GM18502 (cell line): ENCODE results near the gene HOXA4.

Experiments used
- ATAC-seq: cut with Tn5 transposase; IDR thresholded peaks from one replicate; pipeline ENCODE4 v1.9.1; 2021; ENCODE audit warnings: mild to moderate bottlenecking; ENCODE audit not compliant: unreplicated experiment, poor library complexity

The HOXA4 gene

DNA sequence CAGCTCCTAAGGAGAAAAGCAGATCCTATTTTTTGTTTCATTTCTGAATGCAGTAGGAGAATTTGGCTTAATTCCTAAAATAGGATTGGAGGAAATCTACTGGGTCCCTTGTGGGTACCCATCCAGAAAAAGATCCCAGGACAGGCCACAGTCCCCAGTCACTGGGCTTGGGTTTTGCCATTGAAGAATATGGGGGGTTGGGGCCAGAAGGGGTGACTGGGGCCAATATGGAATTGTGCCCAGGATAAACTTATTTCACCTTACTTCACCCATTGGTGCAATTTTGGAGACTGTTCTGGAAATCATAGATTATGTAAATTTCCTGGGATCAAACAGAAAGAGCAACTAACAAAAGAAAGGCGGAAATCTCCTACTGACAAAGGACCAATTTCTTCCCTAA lies 7.9 kb upstream of the HOXA4 start:
- ATAC-seq, result no peak

DNA sequence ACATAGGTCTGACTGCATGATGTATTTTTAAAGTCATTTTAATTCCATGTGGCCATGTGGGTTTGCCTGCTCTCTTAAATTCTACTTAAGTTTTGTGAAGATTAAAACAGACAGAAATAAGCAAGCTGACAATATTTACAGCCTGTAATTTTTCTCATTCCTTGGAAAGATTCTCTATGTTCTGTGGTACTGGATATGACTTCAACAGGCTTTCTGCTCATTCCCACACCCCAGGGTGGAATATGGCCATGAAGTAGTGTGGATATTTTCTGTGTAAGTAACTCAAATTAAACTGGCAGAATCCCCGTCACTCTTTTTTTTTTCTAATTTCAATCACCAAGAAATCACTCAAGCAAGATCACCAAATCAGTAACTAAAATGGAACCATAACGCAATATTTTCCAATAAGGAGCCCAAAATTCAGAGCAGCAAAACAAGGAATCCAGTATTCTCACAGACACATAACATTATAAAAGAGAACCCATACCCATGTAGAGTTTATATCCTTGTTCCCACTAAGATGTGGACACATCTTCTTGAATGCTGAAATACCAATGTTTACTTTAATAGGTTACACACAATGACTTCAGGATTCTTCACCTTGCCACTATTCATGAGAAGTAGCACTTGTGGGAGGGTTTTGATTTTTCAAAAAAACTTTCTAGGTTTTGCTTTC lies 7.2 kb upstream of the HOXA4 start:
- ATAC-seq, result no peak

GRCh38 chr7:27134392-27134791 lies 3.8 kb upstream of the HOXA4 start:
- ATAC-seq, result no peak

DNA sequence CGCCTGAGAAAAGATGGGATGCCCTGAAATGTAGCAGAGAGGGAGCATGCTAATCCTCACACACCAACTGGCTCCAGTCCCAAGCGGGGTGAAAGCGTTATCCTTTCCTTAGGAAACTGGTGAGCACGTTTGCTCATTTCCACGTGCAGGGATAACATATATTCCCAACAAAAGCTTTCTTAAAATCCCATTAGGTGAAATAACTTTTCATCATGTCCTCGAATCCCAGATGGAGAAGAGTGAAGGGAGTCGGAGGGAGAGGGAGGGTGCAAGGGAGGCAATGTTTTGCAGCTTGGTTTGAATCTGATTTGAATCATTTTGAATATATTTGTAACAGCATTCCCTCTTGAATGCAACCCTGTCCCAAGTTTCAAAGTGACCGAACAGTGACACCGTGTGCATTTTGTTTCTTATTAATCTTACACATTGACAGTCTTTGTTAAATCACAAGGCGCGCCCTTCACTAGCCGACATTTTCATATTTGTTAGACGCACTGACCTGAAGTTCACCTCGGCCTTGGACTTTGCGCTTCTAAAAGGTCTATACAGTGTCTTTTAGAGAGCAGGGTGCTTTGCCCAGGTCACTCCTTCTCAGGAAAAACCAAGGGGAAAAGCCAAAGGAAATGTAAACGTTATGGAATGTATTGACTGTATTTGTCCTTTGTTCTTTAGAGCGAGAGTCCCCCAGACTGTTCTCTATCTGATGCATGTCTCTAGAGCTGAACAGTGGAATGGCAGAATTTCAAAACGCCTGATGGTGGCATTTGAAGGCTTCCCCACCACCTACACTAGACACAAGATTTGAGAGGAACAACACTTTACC lies 3.1 kb upstream of the HOXA4 start:
- ATAC-seq, result no peak

DNA sequence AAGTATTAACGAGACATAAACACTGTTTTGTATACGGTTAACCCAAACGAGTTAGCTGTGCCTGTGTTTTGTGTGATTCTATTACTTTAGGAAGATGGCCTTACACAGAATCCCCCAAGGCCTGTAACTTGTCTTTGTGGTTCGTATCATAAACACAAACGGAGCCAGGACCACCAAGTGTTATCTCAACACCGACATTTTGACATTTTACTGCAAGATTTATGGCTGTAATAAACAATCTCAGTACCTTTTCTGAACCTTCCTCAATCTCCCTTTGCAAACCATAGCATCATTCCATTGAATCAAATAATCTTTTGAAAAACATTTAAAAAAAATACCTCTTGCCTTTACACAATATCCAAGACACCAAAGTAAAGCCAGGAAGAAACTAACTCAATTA lies 2.4 kb upstream of the HOXA4 start:
- no peak for ATAC-seq

- no peak for ATAC-seq
Measured at GRCh38 chr7:27132214-27132613, 1.7 kb upstream of the HOXA4 start.

GRCh38 chr7:27131390-27131819 lies 848 bp upstream of the HOXA4 start:
- no peak for ATAC-seq

- no peak for ATAC-seq
Measured at GRCh38 chr7:27129729-27130539, 623 bp downstream of the HOXA4 start.

DNA sequence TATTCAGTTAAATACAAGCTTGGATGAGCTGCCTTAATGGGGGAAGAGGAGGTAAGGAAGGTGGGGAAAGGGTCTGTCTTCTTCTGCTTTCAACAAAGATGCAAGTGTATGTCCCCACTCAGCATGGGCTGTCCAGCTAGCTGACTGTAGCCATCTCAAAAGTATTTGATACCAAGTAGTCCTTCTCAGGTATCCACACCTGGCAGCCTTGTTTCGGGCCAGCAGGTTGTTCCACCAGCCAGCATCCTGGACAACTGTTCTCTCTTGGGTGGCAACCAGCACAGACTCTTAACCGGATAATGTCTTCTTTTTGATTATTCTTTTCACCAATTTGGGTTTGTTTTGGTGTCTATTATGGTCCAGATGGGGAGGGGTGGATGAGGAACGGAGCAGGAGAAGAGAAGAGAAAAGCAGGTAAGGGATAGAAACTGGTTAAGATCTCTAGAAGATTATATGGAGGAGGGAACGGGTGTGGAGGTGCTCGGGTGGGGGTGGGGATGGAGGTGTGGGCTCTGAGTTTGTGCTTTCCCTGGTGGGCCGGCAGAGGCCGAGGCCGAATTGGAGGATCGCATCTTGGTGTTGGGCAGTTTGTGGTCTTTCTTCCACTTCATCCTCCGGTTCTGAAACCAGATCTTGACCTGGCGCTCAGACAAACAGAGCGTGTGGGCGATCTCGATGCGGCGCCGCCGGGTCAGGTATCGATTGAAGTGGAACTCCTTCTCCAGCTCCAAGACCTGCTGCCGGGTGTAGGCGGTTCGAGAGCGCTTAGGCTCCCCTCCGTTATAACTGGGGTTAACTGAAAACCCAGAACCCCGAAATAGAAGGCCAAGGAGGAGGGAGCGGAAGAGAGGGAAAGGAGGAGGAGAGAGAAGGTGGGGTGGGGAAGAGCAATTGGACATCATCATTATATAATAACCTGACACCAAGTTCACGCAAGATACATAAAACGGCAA lies 1.5 kb downstream of the HOXA4 start:
- no peak for ATAC-seq

GRCh38 chr7:27128034-27128433 lies 2.5 kb downstream of the HOXA4 start:
- ATAC-seq, result no peak

DNA sequence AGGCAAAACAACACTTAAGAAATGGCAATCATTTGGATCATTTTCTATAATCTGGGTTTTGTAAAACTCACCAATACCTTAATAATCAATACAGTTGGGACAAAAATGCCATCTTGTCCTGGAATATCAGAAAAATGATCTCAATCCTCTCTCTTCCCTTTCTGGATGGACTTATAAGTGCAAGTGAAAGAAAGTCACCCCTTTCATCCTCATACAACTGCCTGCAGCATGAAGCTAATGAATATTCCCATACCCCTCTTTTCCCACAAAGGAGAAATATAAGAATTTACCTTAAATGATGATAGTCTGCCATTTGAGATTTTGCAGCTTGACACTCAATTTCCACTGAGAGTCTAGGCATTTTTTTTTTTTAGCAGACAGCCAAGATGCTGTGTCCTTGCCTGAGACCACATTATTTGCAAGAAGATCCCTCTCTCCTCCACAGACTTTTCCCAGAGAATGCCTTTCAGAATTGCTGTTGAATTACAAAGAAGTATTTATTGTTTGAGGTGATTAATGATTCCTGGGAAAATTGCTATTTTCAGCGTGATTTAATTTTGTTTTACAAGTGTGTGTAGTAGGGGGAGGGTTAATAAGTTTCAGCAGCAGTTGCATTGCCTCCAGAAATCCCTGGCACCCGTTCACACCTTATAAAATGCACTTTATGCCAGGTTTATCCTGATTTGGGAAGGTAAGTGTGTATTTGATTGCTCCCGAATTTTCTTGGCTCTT lies 3.8 kb downstream of the HOXA4 start:
- no peak for ATAC-seq

DNA sequence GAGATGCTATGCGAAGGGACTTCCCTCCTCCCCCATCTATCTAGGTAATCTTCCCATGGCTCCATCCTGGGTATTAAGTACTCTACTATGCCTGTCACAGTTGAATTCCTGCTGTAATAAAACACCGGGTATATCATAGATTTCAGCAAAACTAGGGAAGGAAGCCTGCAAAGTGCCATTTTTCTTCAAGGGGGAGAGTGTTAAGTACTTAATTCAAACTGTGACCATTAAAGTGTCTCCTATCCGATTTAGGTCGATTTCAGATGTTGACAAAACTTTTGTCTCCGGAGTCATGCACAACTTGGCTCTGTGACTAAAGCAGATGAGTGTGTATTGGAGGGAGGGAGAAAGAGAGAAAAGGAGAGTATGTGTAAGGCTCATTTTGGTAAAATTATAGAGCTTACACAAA lies 4.6 kb downstream of the HOXA4 start:
- ATAC-seq, result no peak

DNA sequence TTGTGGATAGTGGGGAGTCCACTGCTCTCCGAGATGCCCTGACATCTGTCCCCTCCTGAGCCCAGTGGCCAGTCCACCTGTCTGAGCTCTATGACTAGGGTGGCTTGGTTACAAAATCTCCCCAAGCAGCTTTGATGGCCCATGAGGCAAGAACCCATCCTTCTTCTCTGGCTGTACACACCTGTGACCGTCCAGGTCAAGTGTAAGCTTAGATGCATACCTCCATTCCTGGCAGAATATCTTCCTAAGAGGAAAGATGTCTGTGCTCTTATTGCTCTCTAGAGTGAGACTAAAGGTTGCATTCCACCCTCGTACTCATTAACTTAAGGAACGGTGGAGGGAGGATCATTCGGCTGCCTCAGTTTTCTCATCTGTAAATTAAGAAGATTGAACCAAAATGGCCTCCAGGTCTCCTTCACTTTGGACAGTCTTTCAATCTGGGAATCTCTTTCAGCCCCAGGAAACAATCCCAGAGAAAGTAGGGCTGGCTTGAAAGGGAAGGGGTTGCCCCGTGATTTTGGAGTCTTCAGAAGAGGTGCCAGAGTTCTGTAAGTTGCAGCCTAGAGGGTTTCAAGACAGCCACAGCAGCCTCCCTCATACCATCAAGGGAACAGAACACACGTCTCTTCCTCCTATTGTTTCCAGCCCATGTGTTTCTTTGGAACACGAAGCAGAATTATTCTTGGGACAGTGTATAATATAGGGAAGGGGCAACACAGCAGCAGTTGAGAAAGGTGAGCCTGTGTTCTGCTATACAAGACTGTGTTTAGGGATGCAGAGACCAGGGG lies 5.5 kb downstream of the HOXA4 start:
- ATAC-seq, result no peak

- ATAC-seq, result no peak
Measured at GRCh38 chr7:27124096-27124901, 6.3 kb downstream of the HOXA4 start.

DNA sequence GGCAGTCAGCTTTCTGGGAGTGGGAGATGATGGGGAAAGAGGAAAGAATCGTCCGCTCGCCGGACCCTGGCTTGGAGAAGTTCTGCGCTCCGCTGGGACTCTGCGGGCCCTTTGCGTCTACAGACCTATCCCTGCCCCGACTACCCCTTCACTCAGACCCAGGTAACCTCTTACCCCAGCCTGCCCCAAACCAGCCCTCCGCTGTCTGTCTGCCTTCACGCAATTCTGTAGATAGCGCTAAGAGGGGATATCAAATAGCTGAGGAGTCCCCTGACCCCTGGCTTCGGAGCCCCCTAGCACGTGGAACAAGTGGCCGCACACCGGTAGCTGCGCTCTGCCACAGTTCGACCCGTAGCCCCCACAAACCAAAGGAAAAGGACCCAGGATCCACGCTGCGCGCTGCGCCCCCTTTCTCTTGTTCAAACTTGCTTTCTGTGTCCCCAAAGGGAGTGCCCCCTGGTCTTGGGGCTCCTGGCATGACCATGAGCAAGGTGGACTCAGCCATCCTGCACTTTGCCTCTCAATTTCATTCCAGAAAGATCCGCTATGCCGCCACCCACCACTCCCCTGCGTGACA lies 7.0 kb downstream of the HOXA4 start:
- no peak for ATAC-seq

- no peak for ATAC-seq
Measured at GRCh38 chr7:27123007-27123476, 7.5 kb downstream of the HOXA4 start.
